B cell (primary cell): ENCODE results near the gene SPATA12. TPM values are rescaled to one million over a fixed set of nuclear protein-coding genes. Genes with fewer than 3 reads are reported as not detected.
A peak's percentile ranks its signal among the peaks of the same experiment; 100 is the strongest.

Experiments used
- ATAC-seq: fragments of 200-7000 bp; cut with Tn5 transposase; one replicate; pipeline ENCODE4 v1.10.0; 2021; ENCODE audit warnings: low read depth, mild to moderate bottlenecking, moderate number of reproducible peaks, moderate library complexity
- CTCF ChIA-PET: fragments of 350-600 bp; sonication (Branson Sonifier 250); formaldehyde crosslinking; loops from one replicate; lab custom pipeline; 2021; ENCODE audit warnings: antibody characterized with exemption, inconsistent platforms; lab: Charles Lee
- POLR2A ChIA-PET: fragments of 350-600 bp; sonication (Branson Sonifier 250); formaldehyde crosslinking; loops from one replicate; lab custom pipeline; 2021; ENCODE audit warnings: antibody characterized with exemption; lab: Charles Lee
- DNase-seq: peaks from one replicate; pipeline ENCODE4 v3.0.0; 2013
- H2AFZ ChIP-seq: 2 replicates; pipeline ENCODE4 v1.6.1; 2012; ENCODE audit warnings: mild to moderate bottlenecking, low read depth, low read length; ENCODE audit not compliant: insufficient read depth, poor library complexity, severe bottlenecking
- H3K27ac ChIP-seq, 2 donors: 1 replicate in 1 of 2; 2 replicates in 1 of 2; pipeline ENCODE4 v1.5.1; 2012 to 2013; ENCODE audit warnings: low read length in 2 of 2, mild to moderate bottlenecking in 2 of 2, moderate library complexity in 1 of 2
- H3K27me3 ChIP-seq, 4 experiments: fragments of 200-600 bp in 1 of 4; sonication (generic) in 1 of 4; replicated peaks in 1 of 4; 1 replicate in 2 of 4; 2 replicates in 2 of 4; pipeline versions ENCODE4 v1.6.1 to v1.7.0; 2013 to 2016; ENCODE audit warnings: low read length in 3 of 4, mild to moderate bottlenecking in 2 of 4, mixed read lengths in 1 of 4, moderate library complexity in 1 of 4; ENCODE audit not compliant: insufficient read depth in 4 of 4, control insufficient read depth in 3 of 4; ENCODE audit errors: control extremely low read depth in 1 of 4
- H3K36me3 ChIP-seq, 2 experiments: replicated peaks in 1 of 2; 1 replicate in 1 of 2; 2 replicates in 1 of 2; pipeline versions ENCODE4 v1.6.1 to v1.7.1; 2013; ENCODE audit warnings: low read length in 1 of 2; ENCODE audit not compliant: insufficient read depth in 2 of 2, control insufficient read depth in 1 of 2; ENCODE audit errors: control extremely low read depth in 1 of 2, extremely low read depth in 1 of 2
- H3K4me1 ChIP-seq, 2 donors: fragments of 200-600 bp in 1 of 2; sonication (generic) in 1 of 2; 1 replicate in 1 of 2; 2 replicates in 1 of 2; pipeline versions ENCODE4 v1.5.1 to v1.6.1; 2013 to 2017; ENCODE audit warnings: low read length in 2 of 2; ENCODE audit not compliant: control insufficient read depth in 2 of 2, insufficient read depth in 2 of 2
- H3K4me2 ChIP-seq: replicated peaks from 2 replicates; pipeline ENCODE3; 2012; ENCODE audit warnings: mild to moderate bottlenecking, low read depth, low read length; ENCODE audit not compliant: poor library complexity, severe bottlenecking
- H3K4me3 ChIP-seq, 5 experiments: fragments of 200-600 bp in 1 of 5; sonication (generic) in 1 of 5; 1 replicate in 3 of 5; 2 replicates in 2 of 5; pipeline versions ENCODE4 v1.5.1 to v1.7.0; 2011 to 2016; ENCODE audit warnings: low read length in 4 of 5, mild to moderate bottlenecking in 4 of 5, low read depth in 2 of 5, control low read depth in 1 of 5, moderate library complexity in 1 of 5; ENCODE audit not compliant: insufficient read depth in 1 of 5; ENCODE audit errors: control extremely low read depth in 1 of 5, extremely low read depth in 1 of 5
- H3K79me2 ChIP-seq: fragments of 200-600 bp; sonication (generic); one replicate; pipeline ENCODE4 v1.6.0; 2016; ENCODE audit warnings: low read length; ENCODE audit not compliant: control insufficient read depth, insufficient read depth
- H3K9ac ChIP-seq: fragments of 200-600 bp; sonication (generic); 2 replicates; pipeline ENCODE4 v1.6.1; 2017; ENCODE audit warnings: mild to moderate bottlenecking, low read length, moderate library complexity
- H3K9me3 ChIP-seq, 3 donors: one replicate each; pipeline versions ENCODE4 v1.6.1 to v1.7.1; 2013; ENCODE audit warnings: low read length in 2 of 3; ENCODE audit not compliant: control insufficient read depth in 2 of 3, insufficient read depth in 1 of 3; ENCODE audit errors: control extremely low read depth in 1 of 3
- H4K20me1 ChIP-seq: 2 replicates; pipeline ENCODE4 v1.6.0; 2012; ENCODE audit warnings: mild to moderate bottlenecking, low read length; ENCODE audit not compliant: insufficient read depth, control insufficient read depth, poor library complexity, severe bottlenecking
- H3K27ac Mint-ChIP-seq: one replicate; pipeline ENCODE4 v1.8.0; 2021; ENCODE audit warnings: mixed read lengths
- H3K27me3 Mint-ChIP-seq: one replicate; pipeline ENCODE4 v1.8.0; 2021; ENCODE audit warnings: mixed read lengths
- H3K4me1 Mint-ChIP-seq: one replicate; pipeline ENCODE4 v1.8.0; 2021; ENCODE audit warnings: mixed read lengths
- H3K4me3 Mint-ChIP-seq: one replicate; pipeline ENCODE4 v1.8.0; 2021; ENCODE audit warnings: mixed read lengths
- H3K9me3 Mint-ChIP-seq: one replicate; pipeline ENCODE4 v1.8.0; 2022; ENCODE audit warnings: mixed read lengths; ENCODE audit not compliant: insufficient read depth
- CTCF ChIP-seq: fragments of 200-600 bp; IDR thresholded peaks from one replicate; pipeline ENCODE4 v1.8.0; 2022; ENCODE audit warnings: antibody characterized with exemption, mild to moderate bottlenecking
- EZH2 ChIP-seq: IDR thresholded peaks from 2 replicates; pipeline ENCODE4 v1.6.1; 2012; ENCODE audit warnings: borderline replicate concordance, low read depth, mild to moderate bottlenecking, moderate library complexity, low read length; ENCODE audit not compliant: insufficient read depth, poor library complexity, severe bottlenecking
- WGBS: methylation state at CpG from one replicate; pipeline ENCODE4 v1.1.5; 2013; ENCODE audit warnings: missing lambda C conversion rate; ENCODE audit not compliant: insufficient coverage; 5-methylcytosine and 5-hydroxymethylcytosine counted together
- intact Hi-C: fragments of 100-400 bp; cut with micrococcal nuclease; formaldehyde crosslinking; loops from one replicate; pipeline ENCODE4 v1.10.0; 2022
- polyA plus RNA-seq: library from polyadenylated mRNA; depleted of rRNA; stranded (reverse); fragments of >200 nt; gene quantifications from 2 replicates; pipeline ENCODE4 v1.2.3, GENCODE V29; 2012
- total RNA-seq, 2 donors: library from RNA; stranded (reverse); fragments of 120-200 nt in 1 of 2; gene quantifications; 1 replicate in 1 of 2; 2 replicates in 1 of 2; pipeline versions ENCODE4 v1.2.3 to v1.2.4, GENCODE V29; 2013 to 2022

The SPATA12 gene
- total and polyA plus RNA-seq, 2 donors (not counting 1 experiment from before 2014, with no cell fraction given) = not detected

GRCh38 chr3:57068437-57069089 lies 8.1 kb downstream of the SPATA12 start:
- DNase-seq = peak; percentile 92
- H3K27me3 ChIP-seq = peaks cover 0 to 46% (median 21%) of the 10 kb centered on the region in 4 experiments
- ChIA-PET CTCF (interaction anchor here (0.8 to 1.8 kb wide), 5 partner anchors 10 to 269 kb away, joined by 3 to 5 read pairs (median 4); no protein-coding TSS in a partner anchor), POLR2A (interaction anchor here (0.7 to 2.0 kb wide), 4 partner anchors 9 to 1238 kb away, joined by 4 to 6 read pairs (median 4); partner anchors contain the start of genes HTD2 and RPP14)
- H3K9ac ChIP-seq = peak overlapping the region; percentile 21
- peak overlapping the region; percentile 74 for H3K4me3 Mint-ChIP-seq
- H3K4me3 ChIP-seq = peak overlapping the region in 1 of 5 experiments; percentile 34
- peaks cover 18 to 22% of the 10 kb centered on the region in 2 donors for H3K4me1 ChIP-seq
- H3K4me1 Mint-ChIP-seq = peaks cover 21% of the 10 kb centered on the region
- ATAC-seq = peak; percentile 99
- no peaks in the 10 kb centered on the region for H3K79me2 ChIP-seq
- peak overlapping the region; percentile 64 for H3K4me2 ChIP-seq
- H3K27me3 Mint-ChIP-seq = peaks cover 42% of the 10 kb centered on the region
- WGBS = 24% methylated on average over 5 of the region's 11 CpGs
- intact Hi-C loops = loop anchor here (1.0 to 10.0 kb wide), 8 partner anchors 10 to 914 kb away; partner anchors contain the start of genes DENND6A and TASOR
- no peak for TF ChIP-seq EZH2
- no peak for TF ChIP-seq CTCF
- no peak overlapping the region for H2AFZ ChIP-seq
- H3K9me3 Mint-ChIP-seq = peaks cover 1% of the 10 kb centered on the region
- peak overlapping the region; percentile 80 for H3K27ac Mint-ChIP-seq
- peaks cover 0 to 17% (median 11%) of the 10 kb centered on the region in 3 donors for H3K9me3 ChIP-seq
- H4K20me1 ChIP-seq = no peaks in the 10 kb centered on the region
- H3K36me3 ChIP-seq = no peaks in the 10 kb centered on the region
- H3K27ac ChIP-seq = peak overlapping the region in 1 of 2 donors; percentile 21

GRCh38 chr3:57069503-57069902 lies 9.0 kb downstream of the SPATA12 start:
- ChIA-PET CTCF (interaction anchor here (0.8 to 1.0 kb wide), 2 partner anchors 8 to 74 kb away, joined by 3 read pairs; no protein-coding TSS in a partner anchor), POLR2A (interaction anchor here (2.0 kb wide), 1 partner anchor 8 kb away, joined by 6 read pairs; no protein-coding TSS in a partner anchor)
- H3K27ac Mint-ChIP-seq = no peak overlapping the region
- DNase-seq (no peak), ATAC-seq (no peak)
- H3K27me3 Mint-ChIP-seq = peaks cover 47% of the 10 kb centered on the region
- Histone ChIP-seq H3K79me2 (no peaks in the 10 kb centered on the region), H2AFZ (no peak overlapping the region), H4K20me1 (no peaks in the 10 kb centered on the region), H3K36me3 (no peaks in the 10 kb centered on the region), H3K27ac (no peak overlapping the region), H3K9ac (no peak overlapping the region), H3K27me3 (peaks cover 0 to 47% (median 25%) of the 10 kb centered on the region in 4 experiments), H3K4me2 (no peak overlapping the region), H3K4me3 (no peak overlapping the region), H3K4me1 (peaks cover 18 to 22% of the 10 kb centered on the region in 2 donors), H3K9me3 (peaks cover 0 to 17% (median 11%) of the 10 kb centered on the region in 3 donors)
- TF ChIP-seq EZH2 = no peak
- TF ChIP-seq CTCF = no peak
- 79% methylated on average over 2 of the region's 6 CpGs for WGBS
- intact Hi-C loops = loop anchor here (2.0 to 10.0 kb wide), 5 partner anchors 151 to 913 kb away; partner anchors contain the start of genes DENND6A and TASOR
- peak overlapping the region; percentile 74 for H3K4me3 Mint-ChIP-seq
- H3K4me1 Mint-ChIP-seq = peaks cover 23% of the 10 kb centered on the region
- peaks cover 1% of the 10 kb centered on the region for H3K9me3 Mint-ChIP-seq
